Measurements from ENCODE around the gene JMJD6. TPM values are rescaled to one million over a fixed set of nuclear protein-coding genes. Genes with fewer than 3 reads are reported as not detected.

Gene JMJD6
- total RNA-seq, 2 experiments from 2014 or later: 77.9 to 80.3 TPM

DNA sequence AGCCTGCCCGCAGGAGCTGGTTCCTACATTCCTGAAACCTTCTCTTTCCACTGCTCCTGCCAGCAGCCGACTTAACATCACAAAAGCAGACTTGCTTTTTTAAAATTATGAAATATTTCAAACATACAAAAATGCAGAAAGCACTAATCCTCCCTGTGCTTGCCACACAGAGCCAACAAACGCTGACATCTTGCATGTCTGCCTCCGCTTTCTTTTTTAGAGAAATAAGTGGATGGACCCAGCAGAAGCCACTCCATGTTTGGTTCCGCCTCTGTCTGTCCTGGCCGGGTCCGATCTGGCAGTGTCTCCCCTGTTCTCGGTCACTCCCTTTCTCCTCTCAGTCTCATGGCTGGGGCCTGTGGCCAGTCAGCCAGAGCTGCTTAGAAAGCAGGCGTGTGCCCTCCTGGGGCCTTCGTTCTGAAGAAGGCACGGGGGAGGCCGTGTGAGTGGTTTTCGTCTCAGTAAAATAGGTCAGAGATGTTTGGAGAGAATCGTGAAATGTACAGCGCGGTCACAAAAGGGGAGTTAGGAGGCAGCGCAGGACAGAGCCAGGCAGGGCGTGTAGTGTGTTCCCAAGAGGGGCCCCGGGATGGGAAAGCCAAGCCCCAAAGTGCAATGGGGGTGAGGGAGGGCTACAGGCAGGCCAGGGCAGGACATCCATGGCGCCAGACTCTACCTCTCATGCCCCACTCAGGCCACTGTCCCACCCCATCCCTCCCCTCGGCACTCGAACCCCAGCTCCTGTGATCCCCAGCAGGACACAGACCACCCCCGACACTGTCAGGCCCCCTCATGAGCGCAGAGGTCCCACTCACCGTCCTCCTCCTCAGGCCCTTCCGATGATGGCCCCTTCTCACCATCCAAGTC is 38.9 kb downstream of the JMJD6 start:
- no peaks in the 10 kb centered on the region for H3K9me3 Mint-ChIP-seq
- ChIA-PET CTCF (interaction anchor here (1.6 kb wide), 1 partner anchor 165 kb away, joined by 5 read pairs; no protein-coding TSS in a partner anchor), POLR2A (no interaction called here)
- intact Hi-C loops (cut with micrococcal nuclease): no loop called here
- no peak overlapping the region for H3K4me3 Mint-ChIP-seq
- no peak overlapping the region for H3K27ac Mint-ChIP-seq
- ATAC-seq: no peak
- TF ChIP-seq, protein P1, sequence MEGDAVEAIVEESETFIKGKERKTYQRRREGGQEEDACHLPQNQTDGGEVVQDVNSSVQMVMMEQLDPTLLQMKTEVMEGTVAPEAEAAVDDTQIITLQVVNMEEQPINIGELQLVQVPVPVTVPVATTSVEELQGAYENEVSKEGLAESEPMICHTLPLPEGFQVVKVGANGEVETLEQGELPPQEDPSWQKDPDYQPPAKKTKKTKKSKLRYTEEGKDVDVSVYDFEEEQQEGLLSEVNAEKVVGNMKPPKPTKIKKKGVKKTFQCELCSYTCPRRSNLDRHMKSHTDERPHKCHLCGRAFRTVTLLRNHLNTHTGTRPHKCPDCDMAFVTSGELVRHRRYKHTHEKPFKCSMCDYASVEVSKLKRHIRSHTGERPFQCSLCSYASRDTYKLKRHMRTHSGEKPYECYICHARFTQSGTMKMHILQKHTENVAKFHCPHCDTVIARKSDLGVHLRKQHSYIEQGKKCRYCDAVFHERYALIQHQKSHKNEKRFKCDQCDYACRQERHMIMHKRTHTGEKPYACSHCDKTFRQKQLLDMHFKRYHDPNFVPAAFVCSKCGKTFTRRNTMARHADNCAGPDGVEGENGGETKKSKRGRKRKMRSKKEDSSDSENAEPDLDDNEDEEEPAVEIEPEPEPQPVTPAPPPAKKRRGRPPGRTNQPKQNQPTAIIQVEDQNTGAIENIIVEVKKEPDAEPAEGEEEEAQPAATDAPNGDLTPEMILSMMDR (IDR thresholded peaks at IDR 0.05): no peak
- H3K36me3 Mint-ChIP-seq (ENCODE audit: low read depth): no peaks in the 10 kb centered on the region
- H3K4me1 Mint-ChIP-seq (ENCODE audit: low read depth): no peaks in the 10 kb centered on the region
- no peak for DNase-seq
- H3K27me3 Mint-ChIP-seq: no peaks in the 10 kb centered on the region

GRCh38 chr17:76686538-76687297 is 39.7 kb downstream of the JMJD6 start:
- ATAC-seq (no peak), DNase-seq (no peak)
- ChIA-PET POLR2A (no interaction called here), CTCF (interaction anchor here (1.6 kb wide), 1 partner anchor 164 kb away, joined by 5 read pairs; no protein-coding TSS in a partner anchor)
- TF ChIP-seq, protein P1 (IDR thresholded peaks at IDR 0.05): no peak
- no peaks in the 10 kb centered on the region for H3K27me3 Mint-ChIP-seq
- no peaks in the 10 kb centered on the region for H3K4me1 Mint-ChIP-seq (ENCODE audit: low read depth)
- H3K9me3 Mint-ChIP-seq: no peaks in the 10 kb centered on the region
- no peak overlapping the region for H3K27ac Mint-ChIP-seq
- intact Hi-C loops (cut with micrococcal nuclease): no loop called here
- H3K4me3 Mint-ChIP-seq: no peak overlapping the region
- no peaks in the 10 kb centered on the region for H3K36me3 Mint-ChIP-seq (ENCODE audit: low read depth)

GRCh38 chr17:76685846-76686245 is 40.6 kb downstream of the JMJD6 start:
- Mint-ChIP-seq H3K4me3 (no peak overlapping the region), H3K9me3 (no peaks in the 10 kb centered on the region), H3K4me1 (ENCODE audit: low read depth) (peaks cover 5% of the 10 kb centered on the region), H3K27ac (no peak overlapping the region), H3K27me3 (no peaks in the 10 kb centered on the region), H3K36me3 (ENCODE audit: low read depth) (no peaks in the 10 kb centered on the region)
- ATAC-seq (no peak), DNase-seq (no peak)
- CTCF ChIA-PET: interaction anchor here (0.9 to 2.2 kb wide), 2 partner anchors 28 to 62 kb away, joined by 3 to 6 read pairs; no protein-coding TSS in a partner anchor
- intact Hi-C loops (cut with micrococcal nuclease): no loop called here
- TF ChIP-seq, protein P1 (IDR thresholded peaks at IDR 0.05): no peak
- POLR2A ChIA-PET: no interaction called here

DNA sequence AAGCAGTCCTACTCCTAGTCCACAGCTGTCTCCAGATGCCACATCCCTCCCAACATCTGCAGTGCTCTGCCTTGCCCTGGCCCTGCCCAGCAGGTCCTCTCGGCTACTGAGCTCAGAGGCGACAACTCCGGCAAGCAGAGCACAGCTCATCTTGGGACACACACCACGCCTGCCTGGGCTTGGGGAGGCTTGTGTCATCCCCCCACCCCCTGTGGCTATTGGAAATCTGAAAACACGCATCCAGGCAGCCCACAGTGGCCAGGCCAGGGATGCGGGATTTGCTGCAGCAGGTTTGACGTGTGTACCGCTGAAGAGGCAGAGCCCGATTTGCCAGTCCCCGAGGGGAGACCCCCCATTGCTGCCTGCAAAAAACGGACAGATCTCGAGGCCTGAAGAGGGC is 41.0 kb downstream of the JMJD6 start:
- ChIA-PET POLR2A (no interaction called here), CTCF (interaction anchor here (0.9 to 2.2 kb wide), 2 partner anchors 29 to 62 kb away, joined by 3 to 6 read pairs; no protein-coding TSS in a partner anchor)
- Mint-ChIP-seq H3K36me3 (ENCODE audit: low read depth) (no peaks in the 10 kb centered on the region), H3K27me3 (no peaks in the 10 kb centered on the region), H3K9me3 (no peaks in the 10 kb centered on the region), H3K27ac (no peak overlapping the region), H3K4me1 (ENCODE audit: low read depth) (peaks cover 5% of the 10 kb centered on the region), H3K4me3 (no peak overlapping the region)
- DNase-seq (no peak), ATAC-seq (no peak)
- TF ChIP-seq, protein P1 (IDR thresholded peaks at IDR 0.05): no peak
- intact Hi-C loops (cut with micrococcal nuclease): no loop called here
